ENCODE data around the gene NHSL2.

- TF ChIP-seq CTCF (IDR thresholded peaks at IDR 0.05), result no peak
- TF ChIP-seq, protein P1, sequence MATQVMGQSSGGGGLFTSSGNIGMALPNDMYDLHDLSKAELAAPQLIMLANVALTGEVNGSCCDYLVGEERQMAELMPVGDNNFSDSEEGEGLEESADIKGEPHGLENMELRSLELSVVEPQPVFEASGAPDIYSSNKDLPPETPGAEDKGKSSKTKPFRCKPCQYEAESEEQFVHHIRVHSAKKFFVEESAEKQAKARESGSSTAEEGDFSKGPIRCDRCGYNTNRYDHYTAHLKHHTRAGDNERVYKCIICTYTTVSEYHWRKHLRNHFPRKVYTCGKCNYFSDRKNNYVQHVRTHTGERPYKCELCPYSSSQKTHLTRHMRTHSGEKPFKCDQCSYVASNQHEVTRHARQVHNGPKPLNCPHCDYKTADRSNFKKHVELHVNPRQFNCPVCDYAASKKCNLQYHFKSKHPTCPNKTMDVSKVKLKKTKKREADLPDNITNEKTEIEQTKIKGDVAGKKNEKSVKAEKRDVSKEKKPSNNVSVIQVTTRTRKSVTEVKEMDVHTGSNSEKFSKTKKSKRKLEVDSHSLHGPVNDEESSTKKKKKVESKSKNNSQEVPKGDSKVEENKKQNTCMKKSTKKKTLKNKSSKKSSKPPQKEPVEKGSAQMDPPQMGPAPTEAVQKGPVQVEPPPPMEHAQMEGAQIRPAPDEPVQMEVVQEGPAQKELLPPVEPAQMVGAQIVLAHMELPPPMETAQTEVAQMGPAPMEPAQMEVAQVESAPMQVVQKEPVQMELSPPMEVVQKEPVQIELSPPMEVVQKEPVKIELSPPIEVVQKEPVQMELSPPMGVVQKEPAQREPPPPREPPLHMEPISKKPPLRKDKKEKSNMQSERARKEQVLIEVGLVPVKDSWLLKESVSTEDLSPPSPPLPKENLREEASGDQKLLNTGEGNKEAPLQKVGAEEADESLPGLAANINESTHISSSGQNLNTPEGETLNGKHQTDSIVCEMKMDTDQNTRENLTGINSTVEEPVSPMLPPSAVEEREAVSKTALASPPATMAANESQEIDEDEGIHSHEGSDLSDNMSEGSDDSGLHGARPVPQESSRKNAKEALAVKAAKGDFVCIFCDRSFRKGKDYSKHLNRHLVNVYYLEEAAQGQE (IDR thresholded peaks at IDR 0.05; ENCODE audit: insufficient read depth in 1 of 2, low read depth in 2 of 2, low read length in 1 of 2), result no peak
- no peak for TF ChIP-seq POLR2AphosphoS5 (IDR thresholded peaks at IDR 0.05; ENCODE audit: low read depth, low read length)
These were observed 4.5 kb upstream of the NHSL2 start for GRCh38 chrX:71906144-71906543.

All from Panc1 (cell line).